Measurements from ENCODE around the gene DCAF8L2. TPM values are rescaled to one million over a fixed set of nuclear protein-coding genes. Genes with fewer than 3 reads are reported as not detected.
"Not testable (repeated sequence)": the region's sequence is repeated elsewhere in the genome, so short reads cannot be mapped to it uniquely, and the experiment has no call there.

The DCAF8L2 gene
- total RNA-seq, 1 donor from 2014 or later, result not detected

GRCh38 chrX:27675493-27675892 lies 85.3 kb downstream of the DCAF8L2 start:
- no peak for DNase-seq (ENCODE audit: low read depth)

GRCh38 chrX:27679281-27679680 lies 89.1 kb downstream of the DCAF8L2 start:
- no peak for DNase-seq (ENCODE audit: low read depth)

DNA sequence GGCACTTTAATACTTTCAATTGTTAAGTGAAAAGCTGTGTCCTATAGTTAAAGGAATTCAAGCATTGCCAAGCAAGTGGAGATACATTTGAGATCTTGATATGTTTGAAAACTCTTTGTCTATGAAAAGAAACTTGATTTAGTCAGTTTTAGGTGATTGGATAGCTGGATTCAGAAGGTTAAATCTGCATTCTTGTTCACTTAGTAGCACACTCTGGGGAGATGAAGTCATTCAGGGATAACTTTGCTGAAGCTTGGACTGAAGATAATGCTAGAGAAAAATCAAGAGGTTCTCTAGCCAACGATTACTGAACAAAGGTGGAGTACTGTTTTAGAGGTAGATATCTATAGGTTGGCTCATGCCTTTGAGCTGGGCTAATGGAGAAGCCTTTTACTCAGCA lies 90.6 kb downstream of the DCAF8L2 start:
- no peak for DNase-seq (ENCODE audit: low read depth)

GRCh38 chrX:27683566-27684208 lies 93.5 kb downstream of the DCAF8L2 start:
- not testable (repeated sequence) for DNase-seq (ENCODE audit: low read depth)

- no peak for DNase-seq (ENCODE audit: low read depth)
Observed at GRCh38 chrX:27694667-27695066, 104.5 kb downstream of the DCAF8L2 start.

- DNase-seq (ENCODE audit: low read depth), result no peak
Observed at GRCh38 chrX:27706526-27706925, 116.4 kb downstream of the DCAF8L2 start.

- no peak for DNase-seq (ENCODE audit: low read depth)
Observed at GRCh38 chrX:27715610-27716009, 125.5 kb downstream of the DCAF8L2 start.

- no peak for DNase-seq (ENCODE audit: low read depth)
Observed at GRCh38 chrX:27728291-27728690, 138.1 kb downstream of the DCAF8L2 start.

DNA sequence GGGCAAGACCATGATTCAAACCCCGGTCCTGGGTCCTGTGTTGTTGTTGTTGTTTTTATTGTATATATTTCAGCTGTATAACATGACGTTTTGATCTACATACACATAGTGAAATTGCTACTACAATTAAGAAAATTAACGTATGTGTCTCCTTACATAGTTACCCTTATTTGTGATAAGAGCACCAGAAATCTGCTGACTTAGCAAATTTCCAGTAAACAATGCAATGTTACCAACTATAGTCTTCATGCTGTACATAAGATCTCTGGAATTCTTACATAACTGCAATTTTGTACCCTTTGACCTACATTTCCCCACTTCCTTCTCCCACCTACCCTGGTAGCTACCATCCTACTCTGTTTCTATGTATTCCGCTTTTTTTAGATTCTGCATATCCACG lies 141.8 kb downstream of the DCAF8L2 start:
- DNase-seq (ENCODE audit: low read depth), result no peak

- DNase-seq (ENCODE audit: low read depth), result no peak
Observed at GRCh38 chrX:27735914-27736313, 145.8 kb downstream of the DCAF8L2 start.

GRCh38 chrX:27740933-27741332 lies 150.8 kb downstream of the DCAF8L2 start:
- DNase-seq (ENCODE audit: low read depth), result no peak

- not testable (repeated sequence) for DNase-seq (ENCODE audit: low read depth)
Observed at GRCh38 chrX:27743521-27743920, 153.4 kb downstream of the DCAF8L2 start.

DNA sequence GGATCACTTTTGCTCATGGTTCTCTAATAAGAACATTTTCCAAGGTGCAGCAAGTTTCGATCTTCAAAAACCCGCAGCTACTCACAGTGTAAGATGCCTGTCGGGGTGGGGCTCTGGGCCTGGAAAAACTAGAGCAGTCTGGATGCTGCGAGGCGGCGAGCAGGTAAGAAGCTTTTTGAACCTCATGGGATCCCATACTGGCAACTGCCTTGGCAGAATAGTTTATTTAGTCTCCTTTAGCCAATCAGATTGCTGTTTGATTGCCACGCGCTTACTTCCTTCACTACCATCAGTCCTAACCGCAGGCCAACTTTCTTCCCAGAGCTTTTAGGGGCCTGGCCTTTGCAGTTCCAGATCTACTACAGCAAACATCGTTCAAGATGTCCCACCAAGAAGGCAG lies 156.4 kb downstream of the DCAF8L2 start:
- DNase-seq (ENCODE audit: low read depth), result no peak

- DNase-seq (ENCODE audit: low read depth), result not testable (repeated sequence)
Observed at GRCh38 chrX:27750298-27750697, 160.2 kb downstream of the DCAF8L2 start.

GRCh38 chrX:27751976-27752375 lies 161.8 kb downstream of the DCAF8L2 start:
- DNase-seq (ENCODE audit: low read depth), result no peak

GRCh38 chrX:27765718-27766117 lies 175.6 kb downstream of the DCAF8L2 start:
- no peak for DNase-seq (ENCODE audit: low read depth)

DNA sequence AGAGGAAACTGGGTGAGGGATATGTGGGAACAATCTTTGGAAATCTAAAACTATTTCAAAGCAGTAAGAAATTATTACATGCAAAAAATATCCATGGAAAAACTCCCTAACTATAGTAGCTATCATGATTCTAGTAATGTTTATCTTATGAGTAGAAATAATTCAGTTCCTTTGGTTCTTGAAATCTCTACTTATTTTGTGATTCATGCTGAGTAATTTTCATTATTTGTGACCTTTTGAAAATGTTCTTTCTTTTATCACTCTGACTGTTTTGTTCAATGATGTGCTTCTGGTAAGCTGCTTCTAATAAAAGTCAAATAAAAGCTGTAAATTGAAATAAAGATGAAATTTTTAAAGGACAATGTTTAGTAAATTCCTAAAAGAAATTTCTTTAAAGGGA lies 177.2 kb downstream of the DCAF8L2 start:
- DNase-seq (ENCODE audit: low read depth), result no peak

DNA sequence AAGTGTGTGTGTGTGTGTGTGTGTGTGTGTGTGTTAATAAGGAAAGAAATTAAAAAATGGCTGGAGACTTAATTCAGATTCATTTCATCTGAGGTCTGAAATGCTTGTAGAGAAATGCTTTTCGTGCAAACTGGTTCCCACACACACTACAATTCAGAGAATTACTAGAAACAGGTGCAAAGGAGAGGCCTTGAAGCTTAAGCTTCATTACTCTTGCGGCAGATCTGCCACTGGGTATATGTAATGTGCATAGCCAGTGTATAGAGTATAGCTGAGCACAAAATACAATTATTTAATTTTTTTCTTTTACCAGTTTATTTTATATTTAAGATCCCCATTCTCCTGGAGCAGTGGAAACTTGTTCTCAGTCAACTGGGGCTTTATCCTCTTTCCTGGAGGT lies 185.8 kb downstream of the DCAF8L2 start:
- no peak for DNase-seq (ENCODE audit: low read depth)

DNA sequence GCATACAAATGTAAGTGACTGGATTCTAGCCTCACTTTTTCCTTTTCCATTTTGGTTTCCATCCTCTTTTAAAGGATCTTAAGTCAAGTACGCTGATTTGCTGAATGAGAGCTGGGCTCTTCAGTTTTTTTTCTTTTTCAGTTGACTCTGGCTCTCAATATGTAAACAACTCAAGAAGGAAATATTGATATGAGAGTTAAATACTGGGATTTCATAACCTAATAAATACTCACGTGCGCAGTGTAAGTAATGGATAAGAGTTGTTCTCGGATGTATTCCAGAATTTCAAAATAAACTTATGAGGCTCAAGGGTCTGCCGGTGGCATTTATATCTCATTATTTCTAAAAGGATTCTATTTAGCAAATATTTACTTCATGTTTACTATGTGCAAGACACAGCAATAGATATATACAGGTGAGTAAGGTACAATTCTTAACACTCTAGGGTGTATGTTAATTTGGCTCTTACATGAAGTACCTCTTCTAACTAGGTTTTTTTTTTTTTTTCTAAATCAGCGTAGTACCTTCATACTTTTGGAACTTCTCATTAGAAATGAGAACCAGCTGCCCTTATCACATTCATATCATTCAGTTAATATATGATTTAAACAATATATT lies 206.6 kb downstream of the DCAF8L2 start:
- no peak for DNase-seq (ENCODE audit: low read depth)

DNA sequence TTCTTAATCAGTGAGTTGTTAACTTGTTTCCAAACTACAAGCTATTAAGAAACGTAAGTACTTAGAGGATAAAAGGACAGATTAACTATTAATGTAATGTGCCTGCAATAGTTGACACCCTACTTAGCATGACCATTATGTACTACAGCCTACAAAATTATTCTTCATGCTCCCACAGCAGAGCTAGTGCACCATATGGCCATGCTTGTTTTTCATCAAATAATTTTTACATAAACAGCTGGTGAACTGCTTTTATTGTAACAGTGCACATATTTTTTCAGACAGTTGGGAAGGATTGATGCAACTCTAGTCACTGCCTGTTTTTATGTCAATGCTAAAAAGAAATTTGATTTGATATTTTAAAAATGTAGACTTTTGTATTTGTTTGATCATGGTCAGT lies 207.4 kb downstream of the DCAF8L2 start:
- no peak for DNase-seq (ENCODE audit: low read depth)

Data from myocyte (in vitro differentiated cells).